Stomach (tissue), 4 donors: ENCODE measurements around the gene RHOH.

ENCODE experiments used
- CTCF ChIP-seq, 7 experiments: fragments of 450-650 bp in 4 of 7; fragments of 200-600 bp in 3 of 7; sonication (generic) in 3 of 7; IDR thresholded peaks; one replicate each; pipeline ENCODE4 v1.5.1; 2016 to 2019; ENCODE audit warnings: antibody characterized with exemption in 7 of 7, control low read depth in 2 of 7, mild to moderate bottlenecking in 1 of 7
- POLR2AphosphoS5 ChIP-seq, 3 donors: sonication (generic); formaldehyde crosslinking; IDR thresholded peaks; one replicate each; pipeline ENCODE4 v1.6.1; 2016; ENCODE audit warnings: antibody characterized with exemption in 3 of 3

- no peak for TF ChIP-seq CTCF (IDR thresholded peaks at IDR 0.05)
- no peak for TF ChIP-seq POLR2AphosphoS5 (IDR thresholded peaks at IDR 0.05)
Measured at GRCh38 chr4:40206426-40206825, 9.6 kb downstream of the RHOH start.
